Superior temporal gyrus (tissue), 1 donor: ENCODE results near the gene MEGF11.
"Not testable (repeated sequence)": the region's sequence is repeated elsewhere in the genome, so short reads cannot be mapped to it uniquely, and the experiment has no call there.

Source experiments
- DNase-seq: peaks from one replicate; pipeline ENCODE4 v3.0.0-alpha.2; 2016; ENCODE audit errors: extremely low spot score

Gene MEGF11

DNA sequence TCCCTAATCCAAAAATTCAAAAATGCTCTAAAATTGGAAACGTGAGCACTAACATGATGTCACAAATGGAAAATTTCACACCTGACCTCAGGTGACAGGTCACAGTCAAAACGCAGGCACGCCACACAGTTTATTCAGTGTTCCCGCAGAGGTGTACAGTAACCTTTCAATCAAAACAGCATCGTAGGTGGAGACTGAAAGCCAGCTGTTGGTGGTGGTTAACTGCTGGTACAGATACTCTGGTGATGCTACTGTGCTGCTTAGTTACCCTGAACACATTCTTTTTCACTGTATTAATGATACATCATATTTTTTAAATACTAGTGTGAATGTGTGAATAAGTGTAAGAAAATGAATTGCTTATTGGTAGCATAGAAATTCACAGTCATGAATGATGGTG lies 360.5 kb downstream of the MEGF11 start:
- no peak for DNase-seq

GRCh38 chr15:65888981-65889380 lies 364.6 kb downstream of the MEGF11 start:
- DNase-seq: no peak

DNA sequence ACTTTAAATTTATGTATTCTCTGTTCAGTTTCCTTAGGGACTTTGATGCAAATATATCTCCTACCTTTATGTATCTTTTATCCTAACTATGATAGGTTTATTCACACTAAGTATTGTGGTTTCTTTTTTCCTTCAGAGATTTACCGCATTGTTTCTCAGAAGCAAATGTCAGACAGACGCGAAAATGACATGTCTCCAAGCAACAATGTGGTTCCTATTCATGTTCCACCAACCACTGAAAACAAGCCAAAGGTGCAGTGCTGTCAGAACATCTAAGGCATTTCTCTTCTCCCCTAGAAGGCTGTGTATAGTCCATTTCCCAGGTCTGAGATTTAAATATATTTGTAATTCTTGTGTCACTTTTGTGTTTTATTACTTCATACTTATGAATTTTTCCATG lies 366.0 kb downstream of the MEGF11 start:
- no peak for DNase-seq

- no peak for DNase-seq
Observed at GRCh38 chr15:65885668-65886218, 367.8 kb downstream of the MEGF11 start.

DNA sequence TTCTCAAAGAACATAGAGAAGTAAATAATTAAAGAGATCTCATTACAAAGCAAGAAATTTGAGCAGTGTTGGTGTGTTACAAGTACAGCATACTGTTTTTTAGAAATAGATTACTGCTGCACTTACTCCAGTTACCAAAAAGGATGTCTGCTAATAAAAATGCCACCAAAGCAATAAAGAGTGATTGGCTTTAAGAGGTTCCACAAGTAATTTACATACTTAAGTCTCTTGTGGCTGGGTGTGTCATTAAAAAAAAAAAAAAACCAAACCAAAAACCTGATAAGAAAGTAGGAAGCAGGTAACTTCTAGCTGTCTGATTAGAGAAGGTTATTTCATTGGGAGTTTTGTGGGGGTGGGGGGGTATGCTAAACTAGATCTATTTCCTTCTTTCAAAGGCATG lies 369.0 kb downstream of the MEGF11 start:
- no peak for DNase-seq

DNA sequence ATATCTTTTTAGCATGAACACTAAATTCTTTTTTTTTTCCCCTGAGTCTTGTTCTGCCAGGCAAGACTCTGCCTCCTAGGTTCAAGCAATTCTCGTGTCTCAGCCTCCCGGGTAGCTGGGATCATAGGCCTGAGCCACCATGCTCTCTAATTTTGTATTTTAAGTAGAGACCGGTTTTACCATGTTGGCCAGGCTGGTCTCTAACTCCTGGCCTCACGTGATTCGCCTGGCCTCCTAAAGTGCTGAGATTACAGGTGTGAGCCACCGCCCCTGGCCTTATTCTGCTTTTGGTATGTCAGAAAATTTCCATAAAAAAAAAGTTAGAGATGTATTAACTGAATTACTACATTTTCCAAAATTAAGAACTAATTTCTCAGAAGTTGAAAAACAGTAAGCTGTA lies 370.0 kb downstream of the MEGF11 start:
- no peak for DNase-seq

- no peak for DNase-seq
Observed at GRCh38 chr15:65881766-65882434, 371.6 kb downstream of the MEGF11 start.

DNA sequence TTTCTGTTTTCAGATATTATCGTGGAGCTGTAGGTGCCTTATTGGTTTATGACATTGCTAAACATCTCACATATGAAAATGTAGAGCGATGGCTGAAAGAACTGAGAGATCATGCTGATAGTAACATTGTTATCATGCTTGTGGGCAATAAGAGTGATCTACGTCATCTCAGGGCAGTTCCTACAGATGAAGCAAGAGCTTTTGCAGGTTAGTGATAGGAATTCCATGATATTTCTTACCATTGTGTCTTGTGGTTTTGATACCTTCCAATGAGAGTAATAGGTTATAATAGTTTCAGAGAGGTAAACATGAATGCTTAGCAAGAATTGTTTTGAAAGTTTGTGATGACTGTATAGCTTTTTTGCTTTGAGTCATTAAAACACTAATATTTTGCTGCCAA lies 375.8 kb downstream of the MEGF11 start:
- DNase-seq: no peak

- DNase-seq: no peak
Observed at GRCh38 chr15:65875458-65875857, 378.1 kb downstream of the MEGF11 start.

DNA sequence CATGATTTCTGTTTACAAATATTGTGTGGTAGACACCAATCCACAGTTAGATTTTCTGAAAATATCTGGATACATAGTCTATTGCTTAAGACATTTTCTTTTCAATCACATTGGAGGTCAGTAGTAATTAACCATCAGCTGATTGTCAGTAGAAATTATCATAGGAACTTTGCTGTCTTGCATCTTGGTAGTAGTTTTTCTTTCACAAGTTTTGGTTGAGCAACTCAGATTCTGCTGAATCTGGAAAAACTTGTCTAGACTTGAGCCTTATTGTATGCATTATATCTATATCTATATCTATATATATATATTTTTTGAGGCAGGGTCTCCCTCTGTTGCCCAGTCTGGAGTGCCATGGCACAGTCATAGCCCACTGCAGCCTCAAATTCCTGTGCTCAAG lies 380.3 kb downstream of the MEGF11 start:
- no peak for DNase-seq

DNA sequence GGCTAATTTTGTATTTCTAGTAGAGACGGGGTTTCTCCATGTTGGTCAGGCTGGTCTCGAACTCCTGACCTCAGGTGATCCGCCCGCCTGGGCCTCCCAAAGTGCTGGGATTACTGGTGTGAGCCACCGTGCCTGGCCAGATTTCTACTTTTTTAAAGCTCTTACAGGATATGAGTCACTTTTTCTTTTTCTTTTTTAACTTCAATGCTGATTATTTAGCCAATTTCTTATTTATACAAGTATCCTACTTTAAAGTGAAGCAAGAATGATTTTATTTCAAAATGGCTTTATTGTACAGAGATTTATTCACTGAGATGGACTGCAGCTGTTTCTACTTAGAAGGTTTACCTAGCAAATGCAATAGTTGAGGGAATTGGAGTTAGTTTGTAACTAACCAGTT lies 381.0 kb downstream of the MEGF11 start:
- DNase-seq: not testable (repeated sequence)

- DNase-seq: not testable (repeated sequence)
Observed at GRCh38 chr15:65871886-65872285, 381.7 kb downstream of the MEGF11 start.

GRCh38 chr15:65870889-65871533 lies 382.5 kb downstream of the MEGF11 start:
- DNase-seq: peak; percentile 29

DNA sequence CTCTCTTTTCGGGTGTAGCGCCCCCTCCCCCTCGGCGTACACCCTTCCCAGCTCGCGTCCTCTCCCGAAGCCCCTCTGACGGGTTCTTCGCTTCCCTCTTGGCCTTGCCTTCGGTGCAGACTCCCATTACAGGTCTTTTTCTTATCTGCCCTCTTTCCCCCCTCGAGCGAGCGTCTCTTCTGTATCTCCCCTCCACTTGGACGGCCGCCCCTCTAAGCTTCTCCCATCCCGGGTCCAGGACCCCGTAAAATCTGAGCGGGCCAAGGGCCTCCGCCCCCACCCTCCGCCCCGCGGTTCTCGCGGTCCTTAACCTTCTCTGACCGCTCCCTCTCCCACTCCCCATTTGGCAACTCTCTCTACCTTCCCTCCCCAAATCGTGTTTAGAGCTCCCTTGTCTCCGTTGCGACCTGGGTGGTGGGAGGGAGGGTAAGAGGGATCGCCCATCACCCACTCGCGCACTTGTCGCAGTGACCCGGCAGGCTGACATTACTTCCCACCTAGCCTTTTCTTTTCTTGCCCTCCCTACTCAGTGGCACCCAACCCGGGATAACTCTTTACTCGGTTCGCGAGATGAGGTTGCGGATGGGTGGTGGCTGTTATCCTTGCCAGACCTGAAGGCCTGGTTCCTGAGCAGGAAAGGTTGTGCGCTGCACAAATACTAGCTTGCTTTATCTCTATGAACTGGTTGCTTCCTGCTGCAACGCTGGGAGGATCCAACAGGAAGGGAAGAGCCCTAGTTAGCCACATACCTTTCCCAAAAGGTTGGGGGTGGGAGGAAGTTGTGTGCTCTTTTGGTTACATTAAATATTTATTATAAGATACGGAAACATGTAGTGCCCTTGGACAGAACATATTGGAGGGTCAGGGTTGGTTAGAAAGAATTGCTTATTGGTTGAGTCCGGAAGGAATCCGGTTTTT lies 383.3 kb downstream of the MEGF11 start:
- DNase-seq: peak; percentile 45

DNA sequence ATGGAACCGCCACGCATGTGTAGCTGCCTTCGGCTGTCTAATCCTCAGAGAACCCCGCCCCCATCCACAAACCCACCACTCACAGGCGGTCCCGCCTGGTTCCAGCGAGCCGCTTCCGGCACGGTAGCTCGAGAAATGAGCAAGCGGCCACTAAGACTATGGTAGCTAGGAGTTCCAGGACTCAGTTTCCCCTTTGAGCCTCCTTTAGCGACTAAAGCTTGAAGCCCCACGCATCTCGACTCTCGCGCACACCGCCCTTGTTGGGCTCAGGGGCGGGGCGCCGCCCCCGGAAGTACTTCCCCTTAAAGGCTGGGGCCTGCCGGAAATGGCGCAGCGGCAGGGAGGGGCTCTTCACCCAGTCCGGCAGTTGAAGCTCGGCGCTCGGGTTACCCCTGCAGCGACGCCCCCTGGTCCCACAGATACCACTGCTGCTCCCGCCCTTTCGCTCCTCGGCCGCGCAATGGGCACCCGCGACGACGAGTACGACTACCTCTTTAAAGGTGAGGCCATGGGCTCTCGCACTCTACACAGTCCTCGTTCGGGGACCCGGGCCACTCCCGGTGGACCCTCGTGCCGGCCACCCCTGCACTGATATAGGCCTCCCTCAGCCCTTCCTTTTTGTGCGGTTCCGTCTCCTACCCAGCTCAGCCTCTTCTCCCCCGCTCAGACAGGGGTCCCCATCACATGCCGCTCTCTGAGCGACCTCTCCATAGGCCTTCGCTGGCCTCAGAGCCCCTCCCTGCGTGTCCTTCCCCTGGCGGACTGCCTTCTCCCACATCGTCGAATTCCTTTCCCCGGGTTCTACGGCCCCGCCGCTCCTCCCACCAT lies 384.2 kb downstream of the MEGF11 start, which contains the start of gene RAB11A:
TSS of gene RAB11A (plus strand) at position 366 of the 828 bp plus-strand sequence. CDS start at position 461, 95 bp downstream.
- DNase-seq: peak; percentile 99

- DNase-seq: peak; percentile 37
Observed at GRCh38 chr15:65868546-65869125, 384.9 kb downstream of the MEGF11 start.

GRCh38 chr15:65867933-65868332 lies 385.6 kb downstream of the MEGF11 start:
- DNase-seq: not testable (repeated sequence)

GRCh38 chr15:65867244-65867643 lies 386.3 kb downstream of the MEGF11 start:
- DNase-seq: no peak

GRCh38 chr15:65863106-65863505 lies 390.4 kb downstream of the MEGF11 start:
- no peak for DNase-seq

GRCh38 chr15:65862682-65863081 lies 390.9 kb downstream of the MEGF11 start:
- DNase-seq: no peak
